Measurements from ENCODE around the gene ASIC4.

The ASIC4 gene

DNA sequence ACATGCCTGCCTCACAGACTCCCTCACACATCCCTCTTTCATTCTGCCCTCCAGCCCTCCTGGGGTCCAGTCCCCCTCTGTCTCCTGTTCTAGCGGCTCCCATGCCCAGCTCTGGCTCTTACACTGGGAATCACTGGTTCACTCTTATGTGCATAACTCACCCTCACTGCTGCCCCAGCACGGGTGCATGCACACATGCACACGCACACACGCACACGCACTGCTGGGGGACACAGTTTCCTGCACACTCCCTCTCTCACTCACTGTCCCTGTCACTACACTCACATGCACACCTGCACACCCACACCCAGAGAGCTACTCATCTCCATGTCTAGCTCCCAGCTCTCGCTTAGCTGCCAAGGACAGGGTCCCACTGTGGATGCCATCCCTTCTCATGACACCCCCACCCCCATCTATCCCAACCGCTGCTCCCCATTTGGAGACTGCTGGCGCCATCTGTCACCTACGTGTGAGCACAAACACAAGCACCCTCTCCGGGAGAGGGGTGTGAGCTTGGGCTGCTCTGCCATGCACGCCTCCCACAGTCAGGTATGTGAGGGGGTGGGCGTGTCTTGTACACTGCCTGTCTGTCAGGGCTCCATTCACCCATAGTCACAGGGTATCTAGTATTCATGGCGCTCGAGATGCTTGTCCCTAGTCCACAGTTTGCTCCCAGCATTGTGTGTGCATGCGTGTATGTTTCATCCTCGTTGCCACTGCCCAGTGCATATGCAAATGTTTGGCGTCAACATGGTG is 1.8 kb downstream of the ASIC4 start:
- no peak for DNase-seq (ENCODE audit: low read depth)

DNA sequence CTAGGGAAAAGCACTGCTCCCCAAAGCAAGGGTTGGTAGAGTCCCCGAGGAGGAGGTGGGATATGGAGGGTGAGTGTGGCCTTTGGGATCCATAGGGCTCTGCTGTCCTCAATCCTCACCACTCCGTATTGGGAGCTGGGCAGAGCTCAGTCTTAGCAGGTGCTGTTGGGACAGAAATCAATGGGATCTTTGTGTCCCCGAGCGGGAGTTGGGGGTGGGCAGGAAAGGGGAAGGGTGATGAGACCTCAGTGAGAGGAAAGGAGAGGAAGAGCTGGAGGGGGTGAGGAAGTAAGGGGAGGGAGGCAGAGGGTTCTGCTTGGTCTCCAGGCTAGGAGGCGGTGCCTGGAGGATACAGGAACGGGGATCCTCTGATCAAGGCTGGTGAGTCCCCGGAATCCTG is 2.6 kb downstream of the ASIC4 start:
- no peak for DNase-seq (ENCODE audit: low read depth)

DNA sequence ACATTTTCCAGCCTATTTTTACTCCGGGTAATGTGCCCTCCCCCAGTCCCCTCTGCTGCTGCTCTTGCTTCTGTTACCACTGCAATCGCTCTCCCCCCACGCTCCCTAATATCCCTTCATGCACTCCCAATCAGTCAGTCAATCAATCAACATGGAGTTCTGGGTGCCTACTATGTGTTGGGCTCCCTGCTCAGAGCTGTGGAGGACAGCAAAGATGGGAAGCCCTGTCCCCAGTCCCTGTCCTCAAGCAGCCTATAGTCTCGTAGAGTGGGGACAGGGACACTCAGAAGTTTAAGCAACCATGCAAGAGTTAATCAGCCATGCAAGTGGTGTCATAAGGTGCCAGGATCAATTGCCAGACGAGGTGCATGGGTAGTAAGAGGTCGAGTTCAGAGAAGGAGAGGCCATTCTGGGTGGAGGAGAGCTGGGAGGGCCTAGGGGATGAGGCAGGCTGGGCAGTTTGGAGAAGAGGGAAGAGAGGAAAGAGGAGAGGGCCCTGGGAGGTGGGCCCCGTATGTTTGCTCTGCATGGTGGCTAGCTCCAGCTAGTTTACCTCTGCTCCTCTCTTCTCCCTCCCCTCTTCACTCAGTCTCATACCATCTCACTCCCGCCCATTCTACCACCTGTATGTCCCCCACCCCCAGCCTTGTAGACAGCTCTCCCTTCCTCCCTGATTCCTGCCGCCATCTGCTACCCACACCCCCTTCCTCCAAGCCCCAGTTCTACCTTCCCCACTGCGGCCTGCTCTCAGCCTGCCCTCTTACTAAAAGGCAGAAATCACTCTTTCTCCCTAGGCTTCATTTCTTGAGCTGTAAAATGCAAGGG is 3.9 kb downstream of the ASIC4 start:
- DNase-seq (ENCODE audit: low read depth) = no peak

DNA sequence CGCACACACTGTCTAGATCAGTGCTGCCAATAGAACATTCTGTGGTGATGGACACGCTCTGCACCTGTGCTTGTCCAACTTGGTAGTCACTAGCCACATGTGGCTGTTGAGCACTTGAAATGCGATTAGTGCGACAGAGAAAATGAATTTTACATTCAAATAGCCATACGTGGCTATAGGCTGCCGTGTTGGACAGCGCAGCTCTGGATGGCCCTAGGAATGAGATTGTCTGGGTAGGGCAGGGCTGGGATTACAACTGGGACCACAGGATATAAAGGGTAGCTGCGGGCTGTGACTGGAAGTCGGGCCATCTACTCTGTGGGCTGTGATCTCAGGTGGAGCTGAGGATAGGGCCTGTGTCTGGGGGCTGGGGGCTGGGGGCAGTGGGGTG is 5.2 kb downstream of the ASIC4 start:
- no peak for DNase-seq (ENCODE audit: low read depth)

DNA sequence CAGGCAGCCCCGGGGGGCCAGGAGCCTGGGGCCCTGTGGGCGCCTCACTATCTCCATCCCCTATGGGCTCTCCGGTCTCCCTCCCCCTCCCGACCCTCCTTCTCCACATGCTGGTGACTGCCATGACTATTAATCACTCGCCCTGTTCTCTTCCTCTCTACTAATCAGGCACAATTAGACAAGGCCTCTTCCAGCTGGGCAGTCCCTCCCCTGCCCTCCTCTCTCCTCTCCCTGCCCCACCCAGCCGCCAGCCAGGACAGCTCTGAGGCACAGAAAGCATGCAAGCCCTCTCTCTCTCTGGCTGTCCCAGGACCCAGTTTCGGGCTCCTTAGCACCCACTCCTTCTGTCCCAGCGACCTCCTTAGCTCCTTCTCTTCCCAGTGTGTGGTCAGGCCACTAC is 5.8 kb downstream of the ASIC4 start:
- no peak for DNase-seq (ENCODE audit: low read depth)

DNA sequence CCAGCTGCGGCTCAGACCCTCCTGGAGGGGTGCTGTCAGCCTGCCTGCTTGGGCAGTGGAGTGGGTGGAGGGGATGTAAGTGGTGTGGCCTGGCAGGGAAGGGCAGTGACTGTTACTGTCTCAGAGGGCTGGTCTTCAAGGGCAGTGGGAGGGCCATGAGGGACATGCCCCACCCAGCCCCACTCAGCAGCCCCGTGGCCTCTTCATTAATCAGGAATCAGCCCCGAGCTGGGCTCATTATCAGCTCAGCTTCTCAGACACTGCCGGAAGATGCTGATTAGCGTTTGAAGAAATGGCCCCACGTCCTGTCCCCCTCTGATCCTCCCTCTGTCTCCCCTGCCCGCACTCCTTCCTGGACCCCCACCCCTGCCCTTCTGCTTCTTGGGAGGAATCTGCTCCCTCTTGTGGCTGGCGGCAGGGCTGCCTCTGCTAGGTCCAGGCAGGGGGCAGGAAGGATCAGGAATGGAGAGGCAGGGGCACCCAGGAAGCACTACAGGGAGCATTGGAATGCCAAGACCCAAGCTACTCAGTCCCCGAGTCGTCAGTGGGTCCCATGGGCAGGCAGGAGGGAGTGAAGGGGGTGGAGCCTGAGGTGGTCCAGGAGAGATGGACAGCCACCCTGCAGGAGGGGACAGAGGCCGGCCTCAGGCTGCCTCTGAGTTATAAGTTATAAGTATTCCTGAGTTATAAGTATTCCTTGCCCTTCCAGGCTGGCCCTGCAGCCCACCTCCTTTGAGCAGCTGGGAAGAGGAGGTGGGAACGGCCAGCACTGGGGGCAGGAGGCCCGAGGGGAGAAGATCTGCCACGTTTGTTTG is 7.0 kb downstream of the ASIC4 start:
- no peak for DNase-seq (ENCODE audit: low read depth)

DNA sequence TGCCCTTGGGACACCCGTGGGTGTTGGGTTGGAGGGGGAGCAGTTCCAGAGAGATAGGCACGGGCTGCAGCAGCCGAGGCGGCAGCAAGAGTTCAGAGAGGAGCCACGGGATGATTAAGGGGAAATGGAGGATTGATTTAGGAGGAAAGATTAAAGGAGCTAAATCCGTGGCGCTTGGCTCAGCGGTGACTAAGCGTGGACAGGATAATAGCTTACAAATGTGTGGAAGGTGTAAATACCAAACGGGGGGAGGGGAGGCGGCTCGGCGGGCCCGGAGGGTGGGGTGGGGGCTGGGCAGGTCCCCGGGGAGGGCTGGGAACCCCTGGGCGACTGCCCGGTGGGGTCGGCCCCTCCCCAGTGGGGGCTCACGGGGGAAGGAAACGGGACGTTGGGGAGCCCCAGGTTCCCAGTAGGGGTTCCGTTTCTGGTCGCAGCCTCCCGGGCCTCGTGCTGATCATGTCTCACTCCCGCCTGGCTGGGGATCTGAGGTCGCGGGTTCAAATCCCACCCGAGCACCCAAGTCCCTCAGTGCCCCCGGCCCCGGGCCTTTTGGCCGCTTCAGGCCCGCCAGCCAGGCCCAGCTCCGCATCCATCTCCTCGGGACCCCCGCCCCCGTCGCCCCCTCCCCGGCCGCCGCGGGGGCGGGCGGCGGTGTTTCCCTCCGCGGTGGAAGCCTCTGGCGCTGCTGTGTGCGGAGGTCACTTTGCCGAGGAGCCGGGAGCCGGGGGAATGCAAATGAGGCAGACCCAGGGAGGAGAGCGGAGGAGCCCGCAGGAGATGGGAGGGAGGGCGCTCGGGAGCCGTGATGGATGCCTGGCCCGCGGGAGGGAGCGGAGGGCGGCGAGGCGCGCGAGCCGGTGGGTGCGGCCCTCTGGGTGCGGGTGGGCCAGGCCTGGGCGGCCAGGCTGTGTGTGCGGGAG is 8.1 kb downstream of the ASIC4 start:
- DNase-seq (ENCODE audit: low read depth) = no peak

DNA sequence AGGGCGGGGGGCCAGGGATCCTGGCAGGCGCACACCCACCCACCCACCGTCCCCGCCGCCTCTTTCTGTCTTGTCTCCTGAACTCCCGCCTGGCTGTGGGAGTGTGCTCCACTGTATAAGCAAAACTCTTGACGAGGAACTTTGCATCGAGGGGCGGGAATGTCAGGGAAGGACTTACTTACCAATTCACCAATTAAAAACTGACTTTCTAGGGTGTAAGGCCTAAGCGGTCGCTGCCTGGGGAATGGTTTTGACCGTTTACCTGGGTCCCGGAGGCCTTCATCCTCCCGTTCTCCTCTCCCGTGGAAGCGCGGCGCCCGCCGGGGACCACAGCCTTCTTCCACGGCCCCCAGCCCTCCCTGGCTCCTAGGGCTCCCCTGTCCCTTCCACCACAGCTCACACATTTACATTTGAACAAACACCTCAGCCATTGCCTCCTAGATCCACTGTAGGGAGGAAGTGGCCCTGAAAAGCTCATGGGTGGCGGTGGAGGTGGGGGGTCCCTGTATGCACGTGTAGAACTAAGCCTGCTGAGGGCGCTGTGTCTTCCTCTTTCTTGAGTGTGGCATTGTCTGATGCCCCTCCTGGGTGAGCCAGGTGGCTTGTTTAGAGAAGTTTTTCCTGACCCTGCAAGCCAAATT is 8.9 kb downstream of the ASIC4 start:
- DNase-seq (ENCODE audit: low read depth) = no peak

DNA sequence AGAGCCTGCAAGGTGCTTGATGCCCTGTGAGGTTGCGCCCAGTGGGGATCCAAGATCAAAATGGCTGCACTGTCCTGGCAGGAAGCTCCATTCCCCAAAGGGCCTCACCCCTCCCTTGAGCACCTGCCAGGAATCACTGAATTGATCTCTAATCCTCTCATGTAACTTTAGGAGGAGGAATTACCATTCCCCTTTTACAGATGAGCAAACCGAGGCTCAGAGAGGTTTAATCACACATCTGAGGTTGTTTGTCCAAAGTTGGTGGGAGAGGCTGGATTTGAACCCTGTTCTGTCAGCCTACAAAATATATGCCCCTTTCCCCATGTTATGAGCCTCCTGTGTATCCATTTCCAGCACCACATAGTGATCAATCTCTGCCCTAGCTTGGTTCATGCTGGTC is 10.5 kb downstream of the ASIC4 start:
- no peak for DNase-seq (ENCODE audit: low read depth)

DNA sequence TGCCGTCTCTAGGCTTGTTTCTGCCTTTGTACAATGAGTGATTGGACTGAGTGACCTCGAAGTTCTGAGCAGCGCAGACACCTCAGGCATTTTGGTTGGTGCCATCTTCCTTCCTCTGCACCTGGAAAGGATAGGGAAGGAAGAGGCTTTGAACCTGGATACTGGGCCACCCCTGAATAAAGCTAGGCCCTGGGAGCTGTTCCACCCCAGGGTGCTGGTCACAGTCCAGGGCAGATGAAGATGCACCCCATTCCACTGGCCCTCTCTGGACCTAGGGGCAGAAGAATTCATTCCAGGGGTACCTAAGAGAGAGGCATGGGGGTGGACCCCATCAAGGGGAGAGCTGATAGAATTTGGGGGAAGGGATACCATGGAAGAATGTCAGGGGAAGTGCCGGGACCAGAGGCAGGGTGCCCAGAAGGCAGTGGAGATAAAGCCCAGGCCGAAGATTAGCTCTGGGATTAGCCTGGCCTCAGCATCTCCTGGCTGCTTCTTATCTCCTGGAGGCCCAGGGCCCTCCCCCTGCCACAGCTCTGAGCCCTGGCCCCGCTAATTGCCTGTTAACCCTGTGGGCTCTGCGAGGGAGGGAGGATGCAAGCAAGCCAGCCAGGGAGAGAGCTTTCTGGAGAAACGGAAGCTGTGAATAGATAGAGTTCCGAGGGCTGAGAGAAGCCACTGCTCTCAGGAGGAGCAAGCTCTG is 11.4 kb downstream of the ASIC4 start:
- DNase-seq (ENCODE audit: low read depth) = no peak

DNA sequence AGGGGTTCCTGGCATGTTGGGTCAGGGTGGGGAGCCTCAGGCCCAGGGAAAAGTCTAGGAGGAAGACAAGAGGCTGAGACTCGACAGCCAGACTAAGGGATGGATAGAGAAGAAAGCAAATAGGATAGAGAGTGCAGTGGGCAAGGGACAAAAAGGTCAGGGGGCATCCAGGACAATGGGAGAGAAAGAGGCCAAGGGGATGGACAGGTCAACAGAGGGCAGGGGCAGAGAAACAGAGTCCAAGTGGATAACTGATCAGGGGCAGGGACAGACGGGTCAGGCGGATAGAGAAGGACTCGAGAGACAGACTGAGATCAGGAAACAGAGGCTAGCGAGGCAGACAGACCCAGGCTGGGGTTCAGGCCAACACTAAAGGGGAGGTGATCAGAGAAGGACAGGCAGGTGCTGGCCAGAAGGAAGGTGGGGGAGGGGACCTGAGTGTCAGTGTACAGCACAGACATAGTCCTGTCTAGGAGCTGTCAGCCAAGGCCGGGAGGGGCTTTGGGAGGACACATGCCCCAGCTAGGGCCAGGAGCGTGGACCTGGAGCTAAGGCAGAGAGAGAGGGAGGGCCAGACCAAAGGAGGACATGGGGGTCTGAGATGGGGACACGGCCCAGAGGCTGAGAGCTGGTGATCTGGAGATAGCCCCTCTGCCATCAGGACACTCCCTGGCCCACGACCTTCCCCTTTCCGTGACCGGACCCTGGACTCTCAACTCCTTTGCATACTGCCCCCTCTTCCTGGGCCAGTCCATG is 12.2 kb downstream of the ASIC4 start:
- no peak for DNase-seq (ENCODE audit: low read depth)

DNA sequence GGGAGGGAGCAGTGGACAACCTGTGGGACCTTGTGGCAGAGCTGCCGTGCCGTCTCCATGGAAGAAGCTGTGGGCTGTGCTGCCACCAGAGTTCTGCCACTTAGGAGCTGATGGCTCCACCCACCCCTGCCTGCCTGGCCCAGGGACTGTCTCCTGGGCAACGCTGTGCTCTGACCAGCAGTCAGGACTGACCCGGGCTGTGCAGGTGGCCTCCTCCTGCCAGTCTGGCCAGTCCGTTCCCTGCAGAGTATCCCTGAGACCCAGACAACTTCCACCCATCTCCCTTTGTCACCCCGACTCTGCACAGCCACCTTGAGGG is 12.8 kb downstream of the ASIC4 start:
- no peak for DNase-seq (ENCODE audit: low read depth)

DNA sequence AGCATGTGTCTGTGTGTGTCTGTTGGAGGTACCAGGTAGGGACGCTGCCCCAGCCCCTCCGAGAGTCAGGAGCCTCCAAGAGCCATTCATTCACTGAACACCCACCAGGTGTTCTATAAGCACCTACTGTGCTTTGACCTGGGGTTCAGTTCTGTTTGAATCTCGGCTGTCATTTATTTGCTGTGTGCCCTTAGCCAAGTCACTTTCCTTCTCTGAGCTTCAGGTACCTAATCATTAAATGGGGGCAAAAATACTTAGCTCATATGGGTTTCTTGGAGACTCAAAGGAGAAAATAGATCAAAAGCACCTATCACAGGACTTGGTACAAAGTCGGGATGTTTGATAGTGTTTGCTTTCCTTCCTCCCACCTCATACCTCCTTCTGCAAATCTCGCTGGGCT is 13.2 kb downstream of the ASIC4 start:
- no peak for DNase-seq (ENCODE audit: low read depth)

DNA sequence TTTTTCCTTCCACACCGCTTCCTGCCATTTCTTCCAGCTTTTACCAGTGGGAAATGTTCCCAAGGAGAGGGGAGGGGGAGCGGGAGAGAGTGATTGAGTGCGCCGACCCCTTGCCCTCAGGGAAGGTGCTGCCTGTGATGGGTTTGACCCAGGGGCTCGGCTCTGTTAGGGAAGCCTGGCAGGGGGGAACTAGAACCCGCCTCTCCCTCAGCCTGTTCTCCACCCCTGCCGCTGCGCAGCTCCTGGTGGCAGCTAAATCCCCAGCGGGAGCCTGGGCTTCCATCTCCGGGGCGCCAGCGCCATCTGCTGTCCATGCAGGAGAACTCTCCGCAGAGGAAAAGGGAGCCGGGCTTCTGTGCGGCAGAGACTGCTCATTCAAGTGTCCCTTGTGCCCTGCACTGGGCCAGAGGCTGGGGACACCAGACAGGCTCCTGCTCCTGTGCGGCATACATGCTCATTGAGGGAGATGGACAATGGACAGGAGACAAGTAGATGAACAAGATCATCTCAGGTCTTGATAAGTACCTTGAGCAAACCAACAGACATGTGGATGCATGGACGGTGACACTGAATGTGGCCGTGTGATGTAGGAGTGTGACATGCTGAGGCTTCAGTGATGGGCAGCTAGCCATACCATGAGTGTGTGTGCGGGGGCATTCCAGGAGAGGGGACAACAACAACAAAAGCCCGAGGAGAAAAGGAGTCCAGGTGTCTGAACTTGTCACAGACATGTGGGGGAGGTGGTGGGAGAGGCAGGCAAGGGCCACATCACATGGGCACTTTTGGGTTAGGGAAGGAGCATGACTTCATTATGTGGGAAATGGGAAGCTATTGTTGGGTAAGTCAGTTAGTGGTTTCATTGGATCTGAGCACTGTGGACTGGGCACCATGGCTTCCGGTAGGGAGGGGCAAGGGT is 16.0 kb downstream of the ASIC4 start:
- no peak for DNase-seq (ENCODE audit: low read depth)

DNA sequence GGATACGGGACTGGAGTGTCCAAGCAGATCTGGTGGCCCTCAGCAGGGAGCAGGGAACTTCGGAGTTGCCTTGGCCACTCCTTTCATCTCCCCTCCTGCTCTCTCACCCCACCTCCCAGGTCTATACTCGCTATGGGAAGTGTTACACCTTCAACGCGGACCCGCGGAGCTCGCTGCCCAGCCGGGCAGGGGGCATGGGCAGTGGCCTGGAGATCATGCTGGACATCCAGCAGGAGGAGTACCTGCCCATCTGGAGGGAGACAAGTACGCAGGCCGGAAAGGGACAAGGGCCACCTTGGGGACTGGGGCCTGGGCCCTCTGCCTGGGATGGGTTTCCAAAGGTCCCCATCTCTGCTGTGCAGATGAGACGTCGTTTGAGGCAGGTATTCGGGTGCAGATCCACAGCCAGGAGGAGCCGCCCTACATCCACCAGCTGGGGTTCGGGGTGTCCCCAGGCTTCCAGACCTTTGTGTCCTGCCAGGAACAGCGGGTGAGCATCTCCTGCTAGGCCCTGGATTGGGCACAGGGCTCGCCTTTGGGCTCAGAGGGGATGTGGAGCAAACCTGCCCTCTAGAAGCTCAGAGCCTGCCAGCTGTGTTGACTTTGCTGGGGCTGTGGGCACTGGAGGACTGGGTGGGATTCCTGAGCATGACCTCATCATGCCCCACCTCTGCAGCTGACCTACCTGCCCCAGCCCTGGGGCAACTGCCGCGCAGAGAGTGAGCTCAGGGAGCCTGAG is 17.5 kb downstream of the ASIC4 start:
- no peak for DNase-seq (ENCODE audit: low read depth)

DNA sequence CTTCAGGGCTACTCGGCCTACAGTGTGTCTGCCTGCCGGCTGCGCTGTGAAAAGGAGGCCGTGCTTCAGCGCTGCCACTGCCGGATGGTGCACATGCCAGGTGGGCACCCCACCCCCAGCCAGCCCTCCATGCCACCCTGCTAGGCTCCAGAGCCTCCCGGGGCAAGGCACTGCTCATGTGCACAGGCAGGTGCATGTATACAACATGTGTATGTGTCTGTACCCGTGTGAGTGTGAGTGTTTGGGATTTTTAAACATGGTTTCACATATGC is 18.0 kb downstream of the ASIC4 start:
- no peak for DNase-seq (ENCODE audit: low read depth)

DNA sequence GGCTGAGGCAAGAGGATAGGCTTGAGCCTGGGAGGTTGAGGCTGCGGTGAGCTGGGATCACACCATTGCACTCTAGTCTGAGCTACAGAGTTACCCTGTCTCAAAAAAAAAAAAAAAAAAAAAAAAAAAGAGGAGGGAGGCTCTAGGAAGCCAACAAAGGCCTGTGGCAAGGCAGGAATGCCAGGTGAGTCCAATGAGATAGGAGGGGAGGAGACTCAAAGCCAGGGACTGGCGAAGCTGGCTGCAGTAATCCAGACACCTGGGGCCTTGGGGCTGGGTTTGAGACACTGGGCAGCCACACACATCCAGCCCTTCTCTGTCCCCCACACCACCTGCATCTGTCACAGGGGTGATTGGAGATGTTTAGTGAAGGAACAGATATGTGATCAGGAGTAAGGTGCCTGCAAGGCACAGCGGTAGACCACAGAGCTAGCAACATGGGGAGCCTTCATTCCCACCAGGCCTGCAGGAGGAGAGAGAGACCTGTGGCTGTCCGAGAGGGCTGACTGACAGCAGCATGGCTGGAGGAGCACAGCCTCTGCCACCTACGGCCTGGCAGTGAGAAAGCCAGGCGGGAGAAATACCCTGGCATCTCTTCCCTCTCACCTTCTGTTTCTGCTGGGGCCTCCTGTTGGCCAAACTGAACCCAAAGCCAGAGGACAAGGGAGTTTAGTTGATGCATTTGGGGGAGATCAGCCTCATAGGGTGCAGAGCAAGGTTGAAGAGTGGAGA is 19.8 kb downstream of the ASIC4 start:
- no peak for DNase-seq (ENCODE audit: low read depth)

DNA sequence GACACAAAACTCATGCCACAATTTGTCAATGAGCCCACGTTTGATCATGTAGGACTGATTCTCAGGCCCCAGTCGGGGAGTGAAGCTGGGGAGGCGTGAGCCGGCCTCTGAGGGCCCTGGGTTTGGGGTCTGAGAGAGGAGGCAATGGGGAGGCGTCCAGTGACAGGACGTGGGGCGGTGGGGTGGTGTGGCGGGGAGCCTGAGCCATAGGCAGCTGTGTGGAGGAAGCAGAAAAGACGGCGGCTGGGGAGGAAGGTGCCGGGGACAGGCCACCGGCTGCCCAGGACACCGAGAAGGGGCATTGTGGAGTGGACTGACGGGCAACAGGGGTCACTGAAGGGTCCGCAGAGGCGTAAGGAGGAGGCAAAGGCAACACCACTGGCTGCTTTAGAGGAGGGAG is 22.1 kb downstream of the ASIC4 start:
- DNase-seq (ENCODE audit: low read depth) = no peak
